SK-N-MC (cell line): Measurements from ENCODE around the gene MRGPRF.

Experiments
- EZH2 ChIP-seq: fragments of 200-600 bp; sonication (generic); IDR thresholded peaks from one replicate; pipeline ENCODE4 v1.6.1; 2017; ENCODE audit warnings: antibody characterized with exemption
- POLR2AphosphoS5 ChIP-seq: IDR thresholded peaks from 2 replicates; pipeline ENCODE4 v1.6.1; 2012; ENCODE audit warnings: mild to moderate bottlenecking, low read depth, low read length, borderline replicate concordance

- TF ChIP-seq EZH2 (no peak), POLR2AphosphoS5 (no peak)
Observed at GRCh38 chr11:69004411-69005182, 8.4 kb downstream of the MRGPRF start.
